WTC11 (cell line): ENCODE data around the gene HS3ST3A1.

Experiments used
- ARID4B ChIP-seq: sonication (generic); formaldehyde crosslinking; IDR thresholded peaks from 2 replicates; pipeline ENCODE4 v1.8.0; 2023; ENCODE audit warnings: missing genetic modification reagents, mild to moderate bottlenecking, borderline replicate concordance
- CTCF ChIP-seq: fragments of 200-600 bp; IDR thresholded peaks from 2 replicates; pipeline ENCODE4 v1.8.0; 2022; ENCODE audit warnings: antibody characterized with exemption
- EMX1 ChIP-seq: fragments of 250-450 bp; sonication (Bioruptor Pico); IDR thresholded peaks from 2 replicates; pipeline ENCODE4 v1.8.0; 2021; ENCODE audit warnings: mild to moderate bottlenecking
- GRHL2 ChIP-seq: fragments of 250-450 bp; sonication (Bioruptor Pico); IDR thresholded peaks from 2 replicates; pipeline ENCODE4 v1.8.0; 2022; ENCODE audit warnings: mild to moderate bottlenecking, moderate library complexity; ENCODE audit not compliant: insufficient replicate concordance, severe bottlenecking
- HMGA2 ChIP-seq: fragments of 250-450 bp; sonication (Bioruptor Pico); IDR thresholded peaks from 2 replicates; pipeline ENCODE4 v1.4.0; 2021; ENCODE audit warnings: mild to moderate bottlenecking, moderate library complexity
- IRF2 ChIP-seq: sonication (generic); formaldehyde crosslinking; IDR thresholded peaks from 2 replicates; pipeline ENCODE4 v1.8.0; 2022; ENCODE audit warnings: low read depth, missing genetic modification reagents, borderline replicate concordance
- NR1H2 ChIP-seq: sonication (generic); formaldehyde crosslinking; IDR thresholded peaks from 2 replicates; pipeline ENCODE4 v1.9.0; 2021; ENCODE audit warnings: mild to moderate bottlenecking, moderate library complexity, missing genetic modification reagents
- NR3C1 ChIP-seq: sonication (generic); formaldehyde crosslinking; conservative IDR thresholded peaks from 2 replicates; pipeline ENCODE4 v1.8.1; 2023; ENCODE audit warnings: low read depth, mild to moderate bottlenecking, missing genetic modification reagents
- ZNF263 ChIP-seq: sonication (generic); formaldehyde crosslinking; IDR thresholded peaks from 2 replicates; pipeline ENCODE4 v1.8.1; 2022; ENCODE audit warnings: low read depth, mild to moderate bottlenecking, moderate library complexity, missing genetic modification reagents
- ZNF416 ChIP-seq: fragments of 250-450 bp; sonication (Bioruptor Pico); IDR thresholded peaks from 2 replicates; pipeline ENCODE4 v1.9.0; 2021; ENCODE audit warnings: mild to moderate bottlenecking, inconsistent platforms
- TF ChIP-seq, protein P1 (sequence below): sonication (generic); formaldehyde crosslinking; IDR thresholded peaks from 2 replicates; pipeline ENCODE4 v1.8.0; 2022; ENCODE audit warnings: missing genetic modification reagents

DNA sequence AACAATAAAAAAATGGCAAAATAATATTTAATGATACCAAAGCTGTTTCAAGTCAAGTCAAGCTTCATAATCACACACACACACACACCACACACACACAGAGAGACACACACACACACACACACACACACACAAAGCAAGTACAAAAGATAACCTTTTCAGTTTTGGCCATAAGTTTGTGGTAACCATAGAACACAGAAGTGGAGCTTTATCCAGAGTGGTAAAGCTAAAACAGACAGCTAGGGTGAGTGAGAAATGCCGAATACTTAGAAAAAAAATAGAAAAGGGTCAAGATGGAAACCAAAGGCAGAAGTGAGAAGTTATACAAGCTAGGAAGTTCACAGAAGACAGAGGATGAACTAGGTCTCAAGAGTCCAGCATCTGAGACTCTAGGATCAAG lies 79.0 kb downstream of the HS3ST3A1 start:
- TF ChIP-seq GRHL2 (CRISPR knock-in tag) = no peak
- TF ChIP-seq NR1H2 (CRISPR knock-in tag) = no peak
- TF ChIP-seq CTCF = no peak
- TF ChIP-seq EMX1 (CRISPR knock-in tag) = no peak
- TF ChIP-seq ZNF416 = no peak
- TF ChIP-seq NR3C1 = no peak
- TF ChIP-seq HMGA2 (CRISPR knock-in tag) = no peak
- TF ChIP-seq, protein P1, sequence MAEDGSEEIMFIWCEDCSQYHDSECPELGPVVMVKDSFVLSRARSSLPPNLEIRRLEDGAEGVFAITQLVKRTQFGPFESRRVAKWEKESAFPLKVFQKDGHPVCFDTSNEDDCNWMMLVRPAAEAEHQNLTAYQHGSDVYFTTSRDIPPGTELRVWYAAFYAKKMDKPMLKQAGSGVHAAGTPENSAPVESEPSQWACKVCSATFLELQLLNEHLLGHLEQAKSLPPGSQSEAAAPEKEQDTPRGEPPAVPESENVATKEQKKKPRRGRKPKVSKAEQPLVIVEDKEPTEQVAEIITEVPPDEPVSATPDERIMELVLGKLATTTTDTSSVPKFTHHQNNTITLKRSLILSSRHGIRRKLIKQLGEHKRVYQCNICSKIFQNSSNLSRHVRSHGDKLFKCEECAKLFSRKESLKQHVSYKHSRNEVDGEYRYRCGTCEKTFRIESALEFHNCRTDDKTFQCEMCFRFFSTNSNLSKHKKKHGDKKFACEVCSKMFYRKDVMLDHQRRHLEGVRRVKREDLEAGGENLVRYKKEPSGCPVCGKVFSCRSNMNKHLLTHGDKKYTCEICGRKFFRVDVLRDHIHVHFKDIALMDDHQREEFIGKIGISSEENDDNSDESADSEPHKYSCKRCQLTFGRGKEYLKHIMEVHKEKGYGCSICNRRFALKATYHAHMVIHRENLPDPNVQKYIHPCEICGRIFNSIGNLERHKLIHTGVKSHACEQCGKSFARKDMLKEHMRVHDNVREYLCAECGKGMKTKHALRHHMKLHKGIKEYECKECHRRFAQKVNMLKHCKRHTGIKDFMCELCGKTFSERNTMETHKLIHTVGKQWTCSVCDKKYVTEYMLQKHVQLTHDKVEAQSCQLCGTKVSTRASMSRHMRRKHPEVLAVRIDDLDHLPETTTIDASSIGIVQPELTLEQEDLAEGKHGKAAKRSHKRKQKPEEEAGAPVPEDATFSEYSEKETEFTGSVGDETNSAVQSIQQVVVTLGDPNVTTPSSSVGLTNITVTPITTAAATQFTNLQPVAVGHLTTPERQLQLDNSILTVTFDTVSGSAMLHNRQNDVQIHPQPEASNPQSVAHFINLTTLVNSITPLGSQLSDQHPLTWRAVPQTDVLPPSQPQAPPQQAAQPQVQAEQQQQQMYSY (CRISPR knock-in tag) = no peak
- no peak for TF ChIP-seq ARID4B
- no peak for TF ChIP-seq ZNF263 (CRISPR knock-in tag)
- TF ChIP-seq IRF2 (CRISPR knock-in tag) = no peak
